GM06990 (cell line): ENCODE measurements around the gene RNF214.

Source experiments
- DNase-seq: peaks from one replicate; pipeline ENCODE4 v3.0.0-alpha.2; 2011; ENCODE audit not compliant: insufficient read length; ENCODE audit errors: extremely low read depth
- H3K27me3 ChIP-seq: replicated peaks from 2 replicates; pipeline ENCODE4 v1.6.0; 2011; ENCODE audit warnings: low read length; ENCODE audit not compliant: control insufficient read depth, insufficient read depth
- H3K36me3 ChIP-seq: 2 replicates; pipeline ENCODE4 v1.5.1; 2011; ENCODE audit warnings: low read length; ENCODE audit not compliant: control insufficient read depth, insufficient read depth
- H3K4me3 ChIP-seq: replicated peaks from 2 replicates; pipeline ENCODE4 v1.5.1; 2011; ENCODE audit warnings: low read depth, mild to moderate bottlenecking, control low read depth, low read length
- CTCF ChIP-seq: IDR thresholded peaks from 2 replicates; pipeline ENCODE4 v1.5.1; 2011; ENCODE audit warnings: low read length, control low read depth, mild to moderate bottlenecking, inconsistent platforms; ENCODE audit not compliant: insufficient read depth, poor library complexity, severe bottlenecking

Gene RNF214

GRCh38 chr11:117295438-117296137 lies 63.1 kb downstream of the RNF214 start:
- Histone ChIP-seq H3K4me3 (no peak overlapping the region), H3K27me3 (no peaks in the 10 kb centered on the region), H3K36me3 (no peaks in the 10 kb centered on the region; the same call in 1 of the 2 replicates)
- no peak for TF ChIP-seq CTCF
- DNase-seq: no peak

DNA sequence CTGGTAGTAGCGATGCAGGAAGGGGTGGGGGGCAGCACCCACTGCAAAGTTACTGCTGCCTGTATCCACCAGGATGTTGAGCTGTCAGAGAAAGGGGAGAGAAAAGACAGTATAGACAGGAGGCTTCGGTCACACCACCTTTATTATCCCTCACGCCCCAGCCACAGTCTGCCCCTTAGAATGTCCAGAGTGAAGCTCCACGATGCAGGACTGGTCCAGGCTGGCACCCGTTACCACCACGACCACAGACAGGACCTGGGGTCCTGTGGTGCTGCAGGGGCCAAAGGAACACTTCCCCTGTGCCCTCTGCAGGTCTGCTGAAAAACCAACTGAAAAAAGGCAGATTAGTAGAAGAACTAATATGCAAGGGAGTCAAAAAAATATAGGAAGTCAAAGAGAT lies 64.4 kb downstream of the RNF214 start:
- H3K27me3 ChIP-seq: no peaks in the 10 kb centered on the region
- H3K4me3 ChIP-seq: no peak overlapping the region
- H3K36me3 ChIP-seq: no peaks in the 10 kb centered on the region; the same call in 1 of the 2 replicates
- TF ChIP-seq CTCF: no peak
- no peak for DNase-seq

GRCh38 chr11:117298195-117298594 lies 65.7 kb downstream of the RNF214 start:
- DNase-seq: no peak
- Histone ChIP-seq H3K36me3 (no peaks in the 10 kb centered on the region; the same call in 1 of the 2 replicates), H3K4me3 (no peak overlapping the region), H3K27me3 (no peaks in the 10 kb centered on the region)
- no peak for TF ChIP-seq CTCF

DNA sequence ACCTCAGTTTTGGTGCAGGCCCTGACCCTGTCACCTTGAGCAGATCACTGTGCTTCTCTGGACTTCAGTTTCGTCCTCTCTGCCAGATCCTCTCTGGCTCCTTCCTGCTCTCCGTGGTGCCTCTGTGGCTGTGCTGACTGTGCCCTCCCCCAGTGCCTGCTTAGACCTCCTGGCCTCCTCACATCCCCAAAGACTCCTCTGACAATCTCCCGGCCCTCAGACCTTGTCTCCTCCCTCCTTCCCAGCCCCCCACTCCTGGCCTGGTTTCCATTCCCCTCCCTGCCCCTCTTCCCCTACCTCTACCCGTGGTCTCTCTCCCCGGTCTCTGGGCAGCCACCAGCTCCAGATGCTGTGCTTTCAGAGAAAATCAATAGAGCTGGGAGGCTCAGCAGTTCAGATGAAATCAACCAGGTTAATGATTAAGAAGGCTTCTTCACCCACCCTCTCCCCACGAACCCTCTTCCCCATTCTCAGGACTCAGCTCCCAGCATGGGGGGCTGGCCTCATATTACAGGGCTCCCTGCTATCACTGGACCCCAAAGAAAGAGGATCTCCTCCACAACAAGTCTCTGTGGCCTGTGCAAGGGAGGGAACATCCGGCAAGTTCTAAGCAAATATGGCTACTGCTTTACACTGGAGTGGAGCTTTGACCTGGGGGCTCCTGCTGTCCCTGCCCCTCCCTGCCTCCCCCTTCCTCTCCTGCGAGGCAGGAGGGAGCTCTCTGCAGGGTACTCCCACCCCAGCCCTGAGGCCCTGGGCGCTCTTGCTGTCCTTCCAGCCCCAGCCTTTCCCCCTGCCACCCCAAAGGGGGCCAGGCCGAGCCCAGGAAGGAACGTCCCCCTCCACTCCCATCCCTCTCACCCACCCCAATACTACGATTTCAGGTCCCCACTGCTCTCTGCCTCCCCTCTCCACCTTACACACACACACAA lies 67.1 kb downstream of the RNF214 start:
- DNase-seq: no peak
- Histone ChIP-seq H3K27me3 (no peaks in the 10 kb centered on the region), H3K36me3 (no peaks in the 10 kb centered on the region; the same call in 1 of the 2 replicates), H3K4me3 (no peak overlapping the region)
- no peak for TF ChIP-seq CTCF

DNA sequence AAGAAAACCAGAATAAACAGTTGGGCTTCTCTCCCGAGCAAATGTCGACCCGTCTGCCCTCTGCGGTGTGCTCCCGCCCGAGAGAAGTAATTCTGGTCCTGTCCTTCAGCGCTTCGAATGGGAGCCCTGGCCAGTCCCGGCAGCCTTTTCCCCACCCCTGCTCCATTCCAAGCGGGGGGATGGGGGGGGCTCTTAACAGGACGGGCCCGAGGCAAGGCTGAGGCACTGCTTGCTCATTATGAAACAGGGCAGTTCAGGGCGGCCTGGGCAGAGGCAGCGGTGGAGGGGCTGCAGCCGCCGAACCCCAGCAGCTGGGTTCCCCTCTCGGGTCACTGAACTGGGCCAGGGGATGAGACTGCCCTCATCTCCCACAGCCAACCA lies 67.8 kb downstream of the RNF214 start:
- TF ChIP-seq CTCF: no peak
- no peaks in the 10 kb centered on the region; the same call in 1 of the 2 replicates for H3K36me3 ChIP-seq
- no peak overlapping the region for H3K4me3 ChIP-seq
- peak; percentile 32 for DNase-seq
- no peaks in the 10 kb centered on the region for H3K27me3 ChIP-seq
